GM21576 (cell line): ENCODE results near the gene FAM32A.

Experiments used
- ATAC-seq: cut with Tn5 transposase; IDR thresholded peaks from one replicate; pipeline ENCODE4 v1.9.1; 2021; ENCODE audit warnings: mild to moderate bottlenecking, moderate library complexity; ENCODE audit not compliant: unreplicated experiment

Gene FAM32A

DNA sequence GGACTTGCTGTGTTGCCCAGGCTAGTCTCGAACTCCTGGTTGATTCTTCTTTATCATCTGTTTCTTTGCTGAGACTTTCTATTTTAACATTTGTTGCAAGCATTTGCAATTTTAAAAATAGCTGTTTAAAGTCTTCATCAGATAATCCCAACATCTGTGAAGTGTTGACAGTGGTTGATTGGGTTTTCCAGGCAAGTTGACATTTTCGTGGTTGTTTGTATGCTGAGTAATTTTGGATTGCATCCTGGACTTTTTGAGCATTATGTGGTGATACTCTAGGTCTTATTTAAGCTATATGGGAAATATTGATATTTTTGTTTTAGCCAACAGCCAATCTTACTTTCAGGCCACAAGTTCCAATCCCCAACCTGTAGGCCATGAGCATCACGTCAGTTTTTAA is 37.6 kb downstream of the FAM32A start:
- ATAC-seq = no peak

DNA sequence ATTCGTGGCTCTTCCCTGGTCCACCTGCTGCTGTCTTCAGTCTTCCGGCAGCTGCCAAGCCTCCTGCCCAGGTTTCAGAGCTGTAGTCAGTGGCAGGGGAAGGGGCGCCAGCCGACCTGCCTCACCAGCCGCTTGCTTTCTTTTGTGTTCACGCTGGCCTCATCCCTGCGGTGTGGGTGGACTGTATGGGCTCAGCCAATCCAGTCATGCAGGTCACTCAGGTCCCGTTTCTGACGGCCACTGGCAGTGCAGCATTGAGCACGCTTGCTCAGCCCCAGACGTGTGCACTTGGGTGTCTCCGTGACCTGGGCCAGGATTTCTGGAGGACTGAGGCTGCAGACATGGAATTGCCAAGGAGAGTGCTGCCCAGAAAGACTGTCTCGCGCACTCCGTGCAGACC is 38.5 kb downstream of the FAM32A start:
- no peak for ATAC-seq

DNA sequence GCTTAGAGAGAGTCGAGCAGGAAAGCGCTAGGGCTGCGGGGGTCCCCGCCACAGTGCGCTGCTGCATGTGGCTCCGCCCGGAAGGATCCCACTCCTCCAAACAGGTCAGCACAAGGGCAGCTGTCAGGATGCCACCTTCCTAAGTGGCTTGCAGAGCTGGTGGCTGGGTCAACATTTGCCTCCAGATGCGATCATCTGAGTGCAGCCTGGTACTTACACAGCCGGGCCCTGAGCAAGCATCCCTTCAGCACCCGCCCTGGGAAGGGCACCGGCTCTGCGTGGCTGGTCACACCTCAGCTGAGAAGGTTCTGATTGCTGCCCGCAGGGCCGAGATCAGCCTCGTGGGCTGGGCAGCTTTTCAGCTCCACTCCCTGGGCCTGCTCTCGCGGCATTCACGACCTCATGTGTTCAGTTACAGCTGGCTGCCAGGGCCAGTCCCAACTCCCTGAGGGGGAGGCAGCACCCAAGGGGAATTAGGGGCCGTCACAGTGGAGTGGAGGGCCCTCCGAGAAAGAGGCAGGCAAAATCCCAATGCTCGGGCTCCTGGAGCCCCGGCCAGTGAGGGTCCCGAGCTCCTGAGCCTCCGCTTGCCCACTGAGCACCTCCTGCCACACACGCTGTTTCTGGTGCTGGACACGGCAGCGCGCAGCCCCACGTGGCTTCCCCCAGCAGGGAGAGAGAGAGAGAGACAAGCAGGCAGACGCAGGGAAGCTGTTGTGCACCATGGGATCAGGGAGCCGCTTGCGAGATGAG is 39.3 kb downstream of the FAM32A start:
- no peak for ATAC-seq

DNA sequence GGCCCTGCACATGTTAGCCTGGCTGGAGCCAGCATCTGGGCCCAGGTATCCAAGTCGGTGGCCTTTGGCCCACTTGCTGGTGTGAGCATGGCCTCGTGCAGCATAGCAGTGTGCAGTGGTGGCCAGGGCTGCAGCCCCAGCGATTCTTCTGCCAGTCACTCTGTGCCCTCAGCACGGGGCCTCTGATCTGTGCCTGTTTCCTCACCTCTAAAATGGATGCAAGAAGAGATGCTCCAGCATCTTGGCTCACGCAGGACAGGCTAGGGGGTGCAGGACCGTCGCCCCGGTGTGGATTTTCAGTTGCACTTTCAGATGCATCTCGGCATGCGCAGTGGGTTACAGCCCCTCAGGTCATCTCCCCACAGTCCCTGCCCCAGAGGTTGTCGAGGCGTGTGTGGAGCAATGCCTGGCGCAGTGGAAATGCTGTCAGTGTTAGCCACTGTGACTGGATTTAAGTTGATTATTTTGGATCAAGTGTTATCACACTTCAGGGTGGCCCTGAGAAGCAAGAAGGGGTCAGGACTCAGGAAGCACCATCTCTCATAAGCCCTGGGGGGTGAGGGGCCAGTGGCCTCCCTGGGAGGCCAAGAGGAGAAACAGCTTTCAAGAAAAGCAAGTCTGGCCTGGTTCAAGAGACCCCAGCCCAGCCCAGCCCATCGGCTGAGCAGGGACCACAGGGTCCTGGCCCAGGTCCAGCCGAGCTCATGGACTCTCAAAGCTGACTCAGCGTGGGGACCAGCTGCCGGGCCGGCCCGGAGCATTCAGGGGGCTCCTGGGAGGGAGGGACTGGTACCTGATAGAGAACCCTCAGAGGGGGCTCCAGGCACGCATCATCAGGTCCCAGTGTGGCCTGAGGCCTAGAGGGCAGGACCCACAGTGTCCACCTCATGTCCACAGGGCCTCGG is 40.3 kb downstream of the FAM32A start:
- no peak for ATAC-seq

DNA sequence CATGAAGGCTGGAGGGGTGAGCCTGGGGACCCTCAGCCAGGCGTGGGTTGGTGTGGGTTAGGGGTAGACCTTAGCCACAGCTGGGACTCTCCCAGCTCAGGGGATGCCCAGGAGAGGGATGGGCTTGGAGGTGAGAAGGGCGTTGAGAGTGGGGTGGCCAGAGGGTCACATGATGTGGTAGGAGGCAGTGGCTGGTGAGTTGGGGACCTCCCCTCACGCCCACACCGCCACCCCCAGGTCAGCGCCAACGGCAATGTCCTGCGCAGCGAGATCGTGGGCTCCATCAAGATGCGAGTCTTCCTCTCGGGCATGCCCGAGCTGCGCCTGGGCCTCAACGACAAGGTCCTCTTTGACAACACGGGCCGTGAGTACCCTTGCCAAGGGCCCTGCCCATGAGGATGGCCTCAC is 41.0 kb downstream of the FAM32A start:
- no peak for ATAC-seq

DNA sequence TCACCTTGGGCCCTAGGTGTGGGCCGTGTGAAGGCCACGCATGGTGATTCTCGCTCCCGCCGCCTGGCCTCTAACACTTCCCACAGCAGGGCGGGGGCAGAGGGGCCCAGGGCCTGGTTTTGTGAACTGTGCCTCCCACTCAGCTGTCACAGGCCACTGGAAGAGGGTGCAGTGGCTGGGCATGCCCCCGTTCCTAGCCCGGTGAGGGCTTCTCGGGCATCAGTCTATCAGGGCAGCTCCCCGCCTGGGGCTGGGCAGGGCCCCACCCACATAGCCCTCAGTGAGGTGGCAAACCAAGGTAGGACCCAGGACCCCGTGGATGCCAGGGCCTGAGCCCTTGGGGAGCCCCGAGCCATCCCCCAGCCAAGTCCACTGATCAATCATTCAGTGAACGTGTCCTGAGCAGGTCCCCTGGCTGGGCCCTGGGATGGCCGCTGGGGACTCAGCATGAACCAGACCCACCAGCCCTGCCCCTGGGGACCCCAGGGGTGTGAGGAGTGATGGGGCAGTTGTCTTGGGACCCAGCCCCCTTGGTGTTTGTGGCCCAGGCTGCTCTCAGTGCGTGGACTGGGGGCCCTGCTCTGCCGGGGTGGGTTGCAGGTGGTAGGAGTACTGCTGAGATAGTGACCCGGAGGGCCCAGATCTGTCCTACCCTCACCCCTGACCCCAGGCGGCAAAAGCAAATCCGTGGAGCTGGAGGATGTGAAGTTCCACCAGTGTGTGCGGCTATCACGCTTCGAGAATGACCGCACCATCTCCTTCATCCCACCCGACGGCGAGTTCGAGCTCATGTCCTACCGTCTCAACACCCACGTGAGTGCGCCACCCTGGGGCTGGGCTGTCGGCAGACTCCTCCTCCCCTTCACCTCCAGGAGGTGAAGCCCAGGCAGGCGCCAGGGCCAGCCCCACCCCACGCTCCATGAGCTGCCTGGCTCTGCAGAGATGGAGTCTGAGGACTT is 41.9 kb downstream of the FAM32A start:
- ATAC-seq = no peak

DNA sequence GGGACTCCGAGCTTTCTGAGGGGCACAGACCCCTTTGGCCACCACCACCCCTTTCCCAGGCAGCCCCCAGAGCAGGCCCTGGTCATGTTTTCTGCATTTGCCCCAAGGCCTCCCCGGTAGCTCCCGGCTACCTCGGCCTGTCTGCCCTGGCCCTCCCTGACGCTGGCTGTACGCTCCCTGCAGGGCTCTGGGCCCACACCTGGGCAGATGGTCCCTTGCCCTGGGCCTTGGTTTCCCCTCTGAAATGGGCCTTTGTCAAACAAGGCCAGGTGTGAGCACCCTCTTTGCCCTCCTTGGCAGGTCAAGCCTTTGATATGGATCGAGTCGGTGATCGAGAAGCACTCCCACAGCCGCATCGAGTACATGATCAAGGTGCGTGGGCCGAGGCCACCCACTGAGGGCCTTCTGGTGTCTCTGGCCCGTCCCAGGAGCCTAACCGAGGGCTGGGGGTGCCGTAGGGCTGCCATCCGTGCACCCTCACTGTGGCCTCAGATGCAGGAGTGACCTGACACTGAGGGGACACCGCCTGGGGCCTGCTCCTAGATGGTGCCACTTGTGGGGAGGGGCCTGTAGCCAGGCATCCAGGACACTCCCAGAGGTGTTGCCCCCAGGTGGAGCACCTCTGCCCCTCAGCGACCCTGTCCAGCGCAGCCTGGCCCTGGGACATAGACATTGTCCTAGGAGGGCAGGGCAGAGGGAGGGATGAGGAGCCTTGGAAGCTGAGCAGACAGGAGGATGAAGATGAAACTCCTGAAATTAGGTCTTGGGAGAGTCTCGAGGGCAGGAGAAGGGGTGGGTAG is 42.8 kb downstream of the FAM32A start:
- ATAC-seq = no peak

DNA sequence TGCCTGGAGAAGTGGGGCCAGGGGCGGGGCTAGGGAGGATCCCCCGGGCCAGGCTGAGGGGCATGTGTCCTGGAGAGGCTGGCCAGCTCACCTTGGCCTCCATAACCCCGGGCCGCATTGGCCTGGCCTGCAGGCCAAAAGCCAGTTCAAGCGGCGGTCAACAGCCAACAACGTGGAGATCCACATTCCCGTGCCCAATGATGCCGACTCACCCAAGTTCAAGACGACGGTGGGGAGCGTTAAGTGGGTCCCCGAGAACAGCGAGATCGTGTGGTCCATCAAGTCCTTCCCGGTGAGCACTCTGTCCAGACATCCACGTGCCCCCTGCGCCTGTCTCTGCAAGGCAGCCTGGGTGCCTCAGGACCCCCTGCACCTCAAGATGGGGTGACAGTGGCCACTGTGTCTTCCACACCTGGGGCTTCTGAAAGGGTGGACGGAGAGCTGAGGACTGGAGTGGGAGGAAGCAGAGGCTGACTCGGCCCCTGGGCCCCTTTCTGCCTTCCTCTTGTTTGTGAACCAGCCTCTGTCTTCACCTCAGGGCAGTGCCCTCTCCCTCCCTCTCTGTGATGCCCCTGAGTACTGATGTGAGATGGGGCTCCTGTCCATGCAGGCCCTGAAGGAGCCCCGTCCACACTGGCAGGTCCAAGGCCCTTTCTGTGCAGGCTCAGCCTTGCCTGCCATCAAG is 43.6 kb downstream of the FAM32A start:
- ATAC-seq = no peak

DNA sequence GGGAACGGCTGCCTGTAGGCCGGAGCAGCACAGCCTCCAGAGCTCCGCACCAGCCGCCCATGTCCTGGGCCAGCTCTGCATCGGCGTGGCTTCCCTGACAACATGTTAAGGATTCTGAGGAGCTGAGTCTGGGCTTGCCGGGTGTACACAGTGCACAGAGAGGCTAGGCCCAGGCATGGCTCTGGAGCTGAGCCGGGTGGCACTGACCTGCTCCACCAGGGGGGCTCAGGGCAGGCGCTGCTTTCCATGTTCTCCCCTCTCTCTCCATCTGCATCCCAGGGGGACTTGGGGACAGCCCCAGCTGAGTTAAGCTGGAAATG is 44.1 kb downstream of the FAM32A start:
- no peak for ATAC-seq

DNA sequence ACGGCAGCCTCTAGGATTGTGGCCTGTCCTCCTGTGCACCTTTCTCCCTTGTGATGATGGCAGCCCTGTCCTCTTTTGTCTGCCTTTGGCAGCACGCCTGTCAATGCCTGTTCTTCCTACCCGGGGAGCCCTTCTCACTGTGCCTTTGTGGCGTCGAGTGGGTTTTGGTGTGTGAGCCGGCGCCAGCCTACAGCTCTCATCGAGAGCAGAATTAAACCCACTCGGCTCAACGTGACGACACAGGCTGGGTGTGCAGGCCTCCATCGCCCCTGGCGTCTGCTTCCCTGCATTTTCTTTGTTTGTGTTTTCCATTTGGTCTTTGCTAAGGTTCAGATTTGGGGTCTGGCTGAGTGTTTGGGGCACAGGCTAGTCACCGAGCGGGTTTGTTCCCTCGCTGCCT is 46.9 kb downstream of the FAM32A start:
- no peak for ATAC-seq

DNA sequence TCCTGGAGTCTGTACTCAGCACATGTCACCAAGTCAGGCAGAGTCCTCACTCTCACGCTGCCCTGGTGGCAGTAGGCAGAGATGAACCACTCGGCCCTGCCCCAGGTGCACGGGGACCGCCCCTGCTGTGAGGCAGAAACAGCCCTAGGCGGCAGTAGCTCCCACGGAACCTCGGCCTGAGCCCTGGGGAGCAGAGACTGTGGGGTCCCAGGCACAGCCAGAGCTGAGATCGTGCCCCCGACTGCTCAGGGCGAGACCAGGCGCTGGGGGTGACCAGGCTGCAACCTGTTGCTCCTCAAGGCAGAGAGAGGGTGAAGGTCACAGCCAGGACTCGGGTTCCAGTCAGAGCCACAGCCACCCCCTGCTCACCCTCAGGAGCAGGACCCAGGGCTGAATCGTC is 47.4 kb downstream of the FAM32A start:
- ATAC-seq = no peak

DNA sequence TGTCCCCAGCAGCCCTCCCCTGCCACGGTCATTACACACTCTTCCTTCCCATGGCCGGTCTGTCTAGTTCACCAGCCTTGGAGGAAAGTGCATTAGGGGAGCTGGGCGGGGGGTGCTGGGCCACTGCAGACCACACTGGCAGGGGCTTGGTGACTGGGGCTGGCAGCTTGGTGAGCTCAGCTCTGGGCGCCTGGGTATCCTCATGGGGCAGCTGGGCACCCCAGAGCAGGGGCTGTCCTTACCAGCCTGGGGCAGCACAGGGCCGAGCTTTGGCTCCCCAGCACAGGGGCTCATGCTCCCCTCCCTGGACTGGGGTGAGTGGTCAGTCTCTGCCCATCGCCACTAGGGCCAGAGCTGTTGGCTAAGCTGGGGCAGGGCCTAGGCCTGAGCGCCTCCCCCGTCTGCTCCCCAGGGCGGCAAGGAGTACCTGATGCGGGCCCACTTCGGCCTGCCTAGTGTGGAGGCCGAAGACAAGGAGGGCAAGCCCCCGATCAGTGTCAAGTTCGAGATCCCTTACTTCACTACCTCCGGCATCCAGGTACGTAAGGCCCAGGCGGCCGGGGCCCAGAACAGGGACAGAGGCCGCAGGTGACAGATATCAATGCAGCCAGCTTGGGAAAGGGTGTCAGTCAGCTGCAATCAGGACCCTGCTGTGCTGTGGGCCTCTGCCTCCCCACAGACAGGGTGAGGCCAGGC is 48.0 kb downstream of the FAM32A start:
- ATAC-seq = no peak

DNA sequence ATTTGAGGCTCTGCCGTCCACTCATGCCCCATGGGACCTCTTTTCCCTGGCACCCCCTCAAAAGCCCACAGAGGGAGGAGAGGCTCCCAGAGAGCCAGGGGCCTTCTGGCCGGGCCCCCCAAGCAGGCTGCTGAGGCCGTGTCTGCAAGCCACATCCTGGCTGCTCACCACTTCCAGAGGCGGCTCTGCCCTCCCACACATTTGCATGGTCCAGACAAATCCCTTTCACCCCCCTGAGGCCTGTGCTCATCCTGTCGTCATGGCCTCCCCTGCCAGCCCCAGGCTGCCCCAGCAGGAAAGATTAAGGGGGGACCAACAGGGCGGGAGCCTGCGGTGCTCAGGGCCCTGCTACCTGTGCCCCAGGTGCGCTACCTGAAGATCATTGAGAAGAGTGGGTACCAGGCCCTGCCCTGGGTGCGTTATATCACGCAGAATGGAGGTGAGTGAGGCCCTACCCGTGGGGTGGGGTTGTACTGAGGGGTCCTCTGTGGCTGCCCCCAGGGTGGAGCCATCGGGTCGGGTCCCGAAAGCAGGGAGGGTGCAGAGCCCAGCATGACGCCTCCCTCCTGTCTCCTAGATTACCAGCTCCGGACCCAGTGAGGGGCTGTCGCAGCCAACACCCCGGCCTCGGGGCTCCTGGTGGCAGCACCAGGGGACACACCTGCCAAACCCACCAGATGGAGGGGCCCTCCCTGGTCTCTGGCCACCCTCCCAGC is 48.8 kb downstream of the FAM32A start:
- ATAC-seq = no peak

DNA sequence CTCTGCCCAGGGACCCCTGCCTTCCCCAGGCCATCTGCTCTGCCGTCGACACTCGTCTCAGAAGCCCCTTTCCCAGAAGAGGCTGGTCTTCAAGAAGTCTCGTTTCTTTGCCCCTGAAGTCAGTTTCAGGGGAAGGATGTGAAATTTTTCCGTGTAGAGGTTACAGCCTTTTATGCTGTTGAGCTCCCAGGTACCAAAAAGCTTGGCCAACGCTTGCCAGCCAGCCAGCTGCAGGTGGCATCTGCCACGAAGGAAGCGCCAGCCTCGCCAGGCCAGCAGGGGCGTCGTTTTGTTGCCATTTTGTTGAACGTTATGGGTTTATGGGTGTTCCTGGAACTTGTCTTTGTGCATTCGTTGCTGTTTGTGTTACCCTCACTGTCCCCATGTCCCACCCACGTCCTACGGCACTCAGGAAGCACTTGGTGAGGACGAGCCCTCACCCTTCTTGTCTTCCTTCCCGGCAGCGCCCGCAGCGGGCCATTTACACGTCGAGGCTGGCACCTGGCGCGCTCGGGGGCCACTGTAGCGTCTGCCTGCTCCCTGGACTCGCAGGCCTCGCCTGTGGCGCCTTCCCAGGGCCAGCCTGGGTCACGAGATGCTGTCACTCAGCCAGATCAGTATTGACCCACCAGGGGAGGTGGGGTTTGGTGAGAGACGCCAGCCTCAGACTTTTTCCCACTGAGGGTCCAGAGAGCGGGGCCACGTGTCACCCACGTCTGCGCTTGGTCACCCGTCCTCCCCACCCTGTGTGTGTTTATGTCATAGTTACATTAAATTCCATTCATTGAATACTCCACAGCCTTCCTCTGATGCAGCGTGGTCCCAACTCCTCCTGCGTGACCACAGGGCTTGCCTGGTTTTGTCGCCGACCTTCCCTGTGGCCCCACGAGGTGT is 49.6 kb downstream of the FAM32A start:
- ATAC-seq = no peak

DNA sequence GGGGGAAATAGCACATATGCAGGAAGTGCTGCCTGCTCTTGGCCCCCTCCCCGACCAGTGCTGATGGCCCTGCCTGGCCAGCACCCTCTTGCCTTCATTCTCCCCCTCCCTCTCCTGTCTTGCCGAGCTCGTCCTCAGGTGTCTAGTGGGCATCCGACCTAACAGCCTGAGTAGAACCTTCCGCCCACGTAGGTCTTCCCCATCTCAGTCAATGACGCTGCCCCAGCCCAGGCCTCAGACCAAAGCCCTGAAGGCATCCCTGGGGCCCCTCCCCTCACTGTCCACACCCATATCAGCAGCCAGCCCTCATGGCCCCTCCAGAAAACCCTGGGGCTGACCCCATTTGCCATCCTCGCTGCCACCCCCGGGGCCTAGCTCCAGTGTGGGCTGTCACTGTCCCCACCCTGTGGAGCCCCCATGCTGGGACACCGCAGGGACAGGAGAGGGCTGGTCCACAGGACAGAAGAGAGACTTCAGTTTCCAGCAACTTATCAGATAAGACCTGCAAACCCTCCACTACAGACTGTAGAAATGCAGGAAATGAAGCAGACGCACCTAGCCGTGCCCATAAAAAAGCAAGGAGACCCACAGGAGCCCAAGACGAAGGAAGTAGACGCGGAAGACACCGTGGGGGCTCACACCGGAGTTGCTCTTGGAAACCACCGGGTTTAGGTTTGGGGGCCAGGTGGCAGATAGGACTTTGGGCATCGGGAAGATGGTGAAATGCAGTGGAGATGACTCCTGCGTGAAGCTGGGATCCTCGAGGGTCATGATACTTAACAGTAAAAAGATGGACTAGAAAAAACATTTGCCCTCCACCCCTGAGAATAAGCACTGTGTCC is 50.8 kb downstream of the FAM32A start:
- ATAC-seq = no peak
